Skeletal muscle satellite cell (primary cell): ENCODE measurements around the gene PLEK.
"Not testable (repeated sequence)": the region's sequence is repeated elsewhere in the genome, so short reads cannot be mapped to it uniquely, and the experiment has no call there.

Source experiments
- H3K27me3 ChIP-seq: 2 replicates; pipeline ENCODE4 v1.7.0; 2013; ENCODE audit warnings: low read length; ENCODE audit not compliant: control insufficient read depth, insufficient read depth
- H3K36me3 ChIP-seq: 2 replicates; pipeline ENCODE4 v1.7.0; 2013; ENCODE audit warnings: mild to moderate bottlenecking, control low read depth, low read length; ENCODE audit not compliant: insufficient read depth
- H3K4me1 ChIP-seq: 2 replicates; pipeline ENCODE4 v1.7.0; 2013; ENCODE audit warnings: low read length; ENCODE audit not compliant: control insufficient read depth, insufficient read depth
- H3K4me2 ChIP-seq: 2 replicates; pipeline ENCODE4 v1.7.0; 2013; ENCODE audit warnings: mild to moderate bottlenecking, low read length
- H3K4me3 ChIP-seq: 2 replicates; pipeline ENCODE4 v1.7.0; 2013; ENCODE audit warnings: low read length
- H3K9ac ChIP-seq: 2 replicates; pipeline ENCODE4 v1.7.0; 2013; ENCODE audit warnings: mild to moderate bottlenecking, low read depth, low read length, moderate library complexity
- H3K9me3 ChIP-seq: replicated peaks from 2 replicates; pipeline ENCODE4 v1.7.0; 2013; ENCODE audit warnings: mild to moderate bottlenecking, control low read depth, low read length

Gene PLEK

GRCh38 chr2:68434981-68435380 is 69.9 kb downstream of the PLEK start:
- Histone ChIP-seq H3K9me3 (no peaks in the 10 kb centered on the region), H3K27me3 (peaks cover 6% of the 10 kb centered on the region), H3K4me3 (no peak overlapping the region), H3K36me3 (no peaks in the 10 kb centered on the region), H3K4me2 (no peak overlapping the region), H3K4me1 (peaks cover 18% of the 10 kb centered on the region), H3K9ac (no peak overlapping the region)

GRCh38 chr2:68435615-68436014 is 70.5 kb downstream of the PLEK start:
- Histone ChIP-seq H3K36me3 (no peaks in the 10 kb centered on the region), H3K9ac (peak overlapping the region; percentile 40), H3K9me3 (no peaks in the 10 kb centered on the region), H3K27me3 (peaks cover 2% of the 10 kb centered on the region), H3K4me1 (peaks cover 18% of the 10 kb centered on the region), H3K4me2 (peak overlapping the region; percentile 18), H3K4me3 (no peak overlapping the region)

GRCh38 chr2:68436270-68436669 is 71.2 kb downstream of the PLEK start:
- Histone ChIP-seq H3K9ac (peak overlapping the region; percentile 40), H3K4me3 (no peak overlapping the region), H3K36me3 (no peaks in the 10 kb centered on the region), H3K4me1 (peaks cover 18% of the 10 kb centered on the region), H3K27me3 (peaks cover 2% of the 10 kb centered on the region), H3K4me2 (peak overlapping the region; percentile 18), H3K9me3 (no peaks in the 10 kb centered on the region)

- peaks cover 18% of the 10 kb centered on the region for H3K4me1 ChIP-seq
- no peak overlapping the region for H3K4me3 ChIP-seq
- no peaks in the 10 kb centered on the region for H3K9me3 ChIP-seq
- H3K36me3 ChIP-seq, result no peaks in the 10 kb centered on the region
- no peak overlapping the region for H3K4me2 ChIP-seq
- no peak overlapping the region for H3K9ac ChIP-seq
- H3K27me3 ChIP-seq, result no peaks in the 10 kb centered on the region
These were observed 73.6 kb downstream of the PLEK start for GRCh38 chr2:68438455-68439303.

GRCh38 chr2:68441179-68441993 is 76.3 kb downstream of the PLEK start:
- Histone ChIP-seq H3K9me3 (no peaks in the 10 kb centered on the region), H3K4me1 (peaks cover 5% of the 10 kb centered on the region), H3K4me2 (no peak overlapping the region), H3K4me3 (no peak overlapping the region), H3K36me3 (no peaks in the 10 kb centered on the region), H3K9ac (no peak overlapping the region), H3K27me3 (peaks cover 5% of the 10 kb centered on the region)

- no peaks in the 10 kb centered on the region for H3K4me1 ChIP-seq
- H3K9me3 ChIP-seq, result no peaks in the 10 kb centered on the region
- peaks cover 5% of the 10 kb centered on the region for H3K27me3 ChIP-seq
- H3K36me3 ChIP-seq, result no peaks in the 10 kb centered on the region
- no peak overlapping the region for H3K4me3 ChIP-seq
- H3K9ac ChIP-seq, result no peak overlapping the region
- H3K4me2 ChIP-seq, result no peak overlapping the region
These were observed 76.9 kb downstream of the PLEK start for GRCh38 chr2:68441994-68442322.

- H3K9me3 ChIP-seq, H3K4me3 ChIP-seq, H3K27me3 ChIP-seq, H3K36me3 ChIP-seq, H3K4me1 ChIP-seq, H3K4me2 ChIP-seq, H3K9ac ChIP-seq: not testable (repeated sequence)
These were observed 81.3 kb downstream of the PLEK start for GRCh38 chr2:68446425-68446824.
